Fibroblast of mammary gland (primary cell): ENCODE data around the gene JPH3.

Experiments
- DNase-seq: peaks from one replicate; pipeline ENCODE4 v3.0.0-alpha.2; 2010; ENCODE audit warnings: low read depth
- H3K4me3 ChIP-seq: 2 replicates; pipeline ENCODE4 v1.5.1; 2011; ENCODE audit warnings: low read depth, mild to moderate bottlenecking, low read length, moderate library complexity; ENCODE audit not compliant: control insufficient read depth
- CTCF ChIP-seq: conservative IDR thresholded peaks from 2 replicates; pipeline ENCODE4 v1.5.1; 2011; ENCODE audit warnings: low read depth, low read length, inconsistent platforms; ENCODE audit not compliant: control insufficient read depth, insufficient read depth

The JPH3 gene

GRCh38 chr16:87634411-87634810 lies 32.1 kb downstream of the JPH3 start:
- TF ChIP-seq CTCF, result no peak
- no peak overlapping the region for H3K4me3 ChIP-seq
- no peak for DNase-seq

DNA sequence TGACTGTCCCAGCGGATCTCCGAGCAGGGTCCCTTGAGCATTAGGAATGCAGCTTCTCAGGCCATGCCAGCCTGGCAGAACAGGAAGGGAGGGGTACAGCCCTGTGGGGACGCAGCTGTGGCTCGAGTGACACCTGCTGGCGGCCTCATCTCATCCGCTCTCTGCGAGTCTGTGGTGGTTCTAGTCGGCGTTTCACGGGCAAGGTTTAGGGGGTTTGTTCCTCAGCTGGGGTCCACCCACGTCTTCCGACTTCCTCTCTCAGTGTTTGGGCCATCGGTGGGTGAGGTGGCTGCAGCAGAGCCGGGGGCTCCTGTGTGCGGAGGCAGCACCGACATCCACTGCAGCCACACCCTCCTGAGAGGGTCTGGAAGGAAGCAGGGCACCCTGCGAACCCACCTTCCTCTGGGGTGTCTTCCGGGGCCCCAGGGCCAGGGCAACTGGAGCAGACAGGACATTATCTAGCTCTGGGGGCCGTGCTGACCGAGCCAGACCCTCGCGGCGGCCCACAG lies 33.3 kb downstream of the JPH3 start:
- TF ChIP-seq CTCF, result peak; percentile 58
- H3K4me3 ChIP-seq, result no peak overlapping the region
- peak; percentile 32 for DNase-seq

GRCh38 chr16:87636050-87636684 lies 33.9 kb downstream of the JPH3 start:
- peak; percentile 76 for TF ChIP-seq CTCF
- DNase-seq, result peak; percentile 78
- H3K4me3 ChIP-seq, result no peak overlapping the region

DNA sequence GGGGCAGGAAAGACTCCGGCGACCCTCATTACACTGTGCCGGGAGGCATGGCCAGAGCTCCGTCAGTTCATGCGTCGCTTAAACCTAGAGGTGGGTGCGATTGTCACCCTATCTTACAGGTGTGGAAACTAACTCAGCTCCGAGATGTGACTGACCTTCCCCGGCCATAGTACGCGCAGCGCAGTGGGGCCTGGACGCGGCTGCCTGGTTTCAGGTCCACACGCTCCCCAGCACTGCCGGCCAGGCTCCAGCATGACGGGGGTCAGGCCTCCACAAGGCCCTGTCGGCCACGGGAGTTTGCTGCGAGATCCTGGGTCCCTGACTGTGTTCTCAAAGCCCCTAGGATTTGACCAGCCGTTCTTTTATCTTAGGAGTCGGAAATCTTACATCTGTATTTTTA lies 34.4 kb downstream of the JPH3 start:
- no peak for TF ChIP-seq CTCF
- DNase-seq, result no peak
- no peak overlapping the region for H3K4me3 ChIP-seq

GRCh38 chr16:87637357-87637756 lies 35.0 kb downstream of the JPH3 start:
- no peak for DNase-seq
- no peak overlapping the region for H3K4me3 ChIP-seq
- TF ChIP-seq CTCF, result no peak

DNA sequence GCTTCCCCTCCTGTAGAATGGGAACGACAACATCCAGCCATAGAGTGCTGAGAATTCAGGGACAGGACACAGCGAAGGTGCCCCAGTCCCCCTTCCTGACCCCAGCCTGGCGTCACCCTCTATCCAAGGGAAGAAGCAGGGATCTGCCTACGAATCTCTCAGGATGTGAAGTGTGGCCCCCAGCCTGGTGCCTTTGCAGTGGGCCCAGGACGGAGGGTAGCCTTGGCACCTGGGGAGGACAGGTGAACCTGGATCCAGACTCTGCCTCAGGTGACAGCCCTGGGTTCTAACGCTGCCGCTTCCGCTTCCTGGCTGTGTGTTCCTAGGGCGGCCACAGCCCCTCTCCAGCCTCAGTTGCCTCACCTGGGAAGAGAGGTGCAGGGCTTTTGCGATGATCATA lies 36.4 kb downstream of the JPH3 start:
- no peak for DNase-seq
- H3K4me3 ChIP-seq, result no peak overlapping the region
- no peak for TF ChIP-seq CTCF
